ENCODE results near the gene LCA5.

DNA sequence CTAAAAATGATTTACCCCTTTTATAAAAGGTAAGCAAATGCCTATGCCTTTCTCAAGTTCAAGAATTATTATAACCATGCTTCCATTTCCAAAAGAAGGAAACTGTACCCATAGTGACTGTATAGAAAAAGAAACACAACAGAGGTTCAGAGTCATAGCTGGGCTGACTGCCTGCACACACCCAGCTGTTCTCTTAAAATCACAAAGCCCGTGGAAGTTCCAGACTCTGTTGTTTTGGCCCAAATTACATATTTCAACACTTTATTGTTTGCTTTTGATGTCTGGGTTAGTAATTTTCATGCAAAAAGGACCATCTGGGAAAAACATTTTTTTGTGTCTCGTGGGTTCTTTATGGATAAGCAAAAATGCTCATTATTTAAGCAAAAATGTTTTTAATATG, 99.2 kb downstream of the LCA5 start:
- no peak for TF ChIP-seq MAX (IDR thresholded peaks at IDR 0.05; ENCODE audit: insufficient read depth, insufficient read length)
- TF ChIP-seq CTCF (IDR thresholded peaks at IDR 0.05; ENCODE audit: extremely low read depth in 1 of 2, insufficient read depth in 1 of 2, low read depth in 1 of 2, low read length in 2 of 2) = no peak
- TF ChIP-seq POLR2A (IDR thresholded peaks at IDR 0.05; ENCODE audit: low read depth, low read length) = no peak
- no peak for TF ChIP-seq EZH2 (IDR thresholded peaks at IDR 0.05; ENCODE audit: borderline replicate concordance, low read depth, low read length, severe bottlenecking)
- TF ChIP-seq GATA2 (IDR thresholded peaks at IDR 0.05; ENCODE audit: insufficient read depth, insufficient read length, low read depth, low read length) = no peak
- TF ChIP-seq MYC (IDR thresholded peaks at IDR 0.05; ENCODE audit: low read depth, low read length) = no peak
- TF ChIP-seq POLR2AphosphoS5 (IDR thresholded peaks at IDR 0.05; ENCODE audit: insufficient read depth, low read depth, low read length) = no peak
- TF ChIP-seq JUN (IDR thresholded peaks at IDR 0.05; ENCODE audit: borderline replicate concordance, insufficient read depth, insufficient read length, low read depth) = no peak

Data from endothelial cell of umbilical vein (primary cell).